HG03159 (cell line): ENCODE data around the gene PIGU.
"Not testable (repeated sequence)": the region's sequence is repeated elsewhere in the genome, so short reads cannot be mapped to it uniquely, and the experiment has no call there.

ENCODE experiments used
- ATAC-seq: cut with Tn5 transposase; IDR thresholded peaks from one replicate; pipeline ENCODE4 v1.9.1; 2021; ENCODE audit warnings: mild to moderate bottlenecking, moderate library complexity; ENCODE audit not compliant: unreplicated experiment

Gene PIGU

DNA sequence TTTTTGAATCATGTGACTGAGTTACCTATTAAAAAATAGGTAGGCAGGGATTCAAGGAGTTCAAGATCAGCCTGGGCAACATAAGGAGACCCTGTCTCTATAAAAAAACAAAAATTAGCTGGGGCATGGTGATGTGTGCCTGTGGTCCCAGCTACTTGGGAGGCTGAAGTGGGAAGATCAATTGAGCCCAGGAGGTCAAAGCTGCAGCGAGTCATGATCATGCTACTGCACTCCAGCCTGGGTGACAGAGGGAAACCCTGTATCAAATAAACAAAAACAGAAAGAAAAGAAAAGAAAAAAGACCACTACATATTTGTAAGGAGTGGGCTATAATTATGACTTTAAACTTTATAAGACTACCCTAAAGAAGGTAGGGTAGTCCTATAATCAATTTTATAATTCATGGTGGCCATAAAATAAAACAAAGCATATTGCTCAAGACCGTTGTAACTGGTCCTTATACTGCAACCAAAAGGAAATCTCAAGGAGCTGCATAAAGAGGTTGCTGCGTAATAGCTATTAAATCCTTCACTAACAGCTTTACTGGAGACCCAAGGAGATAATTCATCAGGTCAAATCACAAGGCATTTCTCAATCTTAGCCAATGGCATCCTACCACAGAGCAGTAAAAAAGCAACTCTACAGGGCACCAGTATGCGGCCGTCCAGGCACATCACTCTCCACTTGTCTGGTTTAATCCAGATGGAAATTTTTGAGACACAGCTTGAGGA, 13.5 kb downstream of the PIGU start:
- ATAC-seq: no peak

DNA sequence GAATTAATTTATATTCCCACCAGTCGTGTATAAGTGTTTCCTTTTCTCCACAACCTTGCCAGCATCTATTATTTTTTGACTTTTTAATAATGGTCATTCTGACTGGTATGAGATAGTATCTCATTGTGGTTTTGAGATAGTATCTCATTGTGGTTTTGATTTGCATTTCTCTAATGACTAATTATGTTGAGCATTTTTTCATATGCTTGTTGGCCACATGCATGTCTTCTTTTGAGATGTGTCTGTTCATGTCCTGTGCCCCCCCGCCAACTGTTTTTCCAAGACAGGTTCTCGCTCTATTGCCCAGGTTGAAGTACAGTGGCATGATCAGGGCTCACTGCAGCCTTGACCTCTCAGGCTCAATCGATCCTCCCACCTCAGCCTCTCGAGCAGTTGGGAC, 15.1 kb downstream of the PIGU start:
- not testable (repeated sequence) for ATAC-seq

GRCh38 chr20:34658654-34659053, 18.2 kb downstream of the PIGU start:
- not testable (repeated sequence) for ATAC-seq

DNA sequence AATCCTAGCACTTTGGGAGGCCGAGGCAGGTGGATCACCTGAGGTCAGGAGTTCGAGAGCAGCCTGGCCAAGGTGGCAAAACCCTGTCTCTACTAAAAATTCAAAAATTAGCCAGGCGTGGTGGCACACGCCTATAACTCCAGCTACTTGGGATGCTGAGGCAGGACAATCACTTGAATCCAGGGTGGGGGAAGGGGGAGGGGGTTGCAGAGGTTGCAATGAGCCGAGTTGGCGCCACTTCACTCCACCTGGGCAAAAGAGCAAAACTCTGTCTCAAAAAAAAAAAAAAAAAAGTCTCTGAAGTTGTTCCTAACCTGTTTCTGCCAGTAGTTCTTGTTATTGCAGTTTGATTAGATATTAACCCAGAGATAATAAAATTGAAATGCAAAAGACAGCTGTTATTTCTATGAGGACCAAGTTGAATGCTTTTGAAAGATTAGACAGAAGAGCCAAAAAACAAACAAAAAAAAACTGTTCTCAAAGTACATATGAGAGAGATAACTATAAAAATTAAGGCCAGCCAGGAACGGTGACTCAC, 22.6 kb downstream of the PIGU start:
- no peak for ATAC-seq

- no peak for ATAC-seq
Measured at GRCh38 chr20:34651200-34651599, 25.7 kb downstream of the PIGU start.

GRCh38 chr20:34647737-34648136, 29.2 kb downstream of the PIGU start:
- no peak for ATAC-seq

DNA sequence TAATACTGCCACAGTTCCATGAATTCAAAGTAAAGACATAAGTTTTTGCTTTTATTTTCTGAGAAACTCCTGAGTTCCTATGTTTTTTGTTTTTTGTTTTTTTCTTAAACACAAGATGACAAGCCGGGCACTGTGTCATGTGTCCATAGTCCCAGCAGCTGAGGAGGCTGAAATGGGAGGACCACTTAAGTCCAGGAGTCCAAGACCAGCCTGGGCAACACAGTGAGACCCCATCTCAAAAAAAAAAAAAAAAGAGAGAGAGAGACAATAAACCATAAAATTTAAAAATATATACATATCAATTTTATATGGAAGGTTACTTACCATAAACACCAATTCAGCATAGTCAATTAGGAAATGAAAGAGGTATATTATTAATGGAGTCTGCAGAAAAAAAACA, 31.9 kb downstream of the PIGU start:
- no peak for ATAC-seq

DNA sequence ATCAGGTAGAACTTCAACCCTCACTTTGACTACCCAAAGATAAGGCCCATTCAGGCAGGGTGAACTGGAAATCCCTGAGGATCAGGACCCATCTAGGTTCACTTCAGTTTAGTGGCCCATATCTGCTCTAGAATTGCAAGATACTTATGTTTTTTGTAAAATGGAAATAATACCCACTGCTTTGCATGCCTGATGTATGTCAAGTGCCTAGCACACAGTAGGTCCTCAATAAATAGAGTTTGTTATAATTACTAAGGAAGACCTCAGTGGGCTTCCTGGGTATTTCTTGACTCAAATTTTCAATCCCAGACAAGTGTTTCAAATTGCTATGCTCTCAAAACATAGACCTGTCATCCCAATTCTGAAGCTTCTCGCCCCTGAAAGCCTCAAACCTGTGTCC, 32.5 kb downstream of the PIGU start:
- no peak for ATAC-seq

DNA sequence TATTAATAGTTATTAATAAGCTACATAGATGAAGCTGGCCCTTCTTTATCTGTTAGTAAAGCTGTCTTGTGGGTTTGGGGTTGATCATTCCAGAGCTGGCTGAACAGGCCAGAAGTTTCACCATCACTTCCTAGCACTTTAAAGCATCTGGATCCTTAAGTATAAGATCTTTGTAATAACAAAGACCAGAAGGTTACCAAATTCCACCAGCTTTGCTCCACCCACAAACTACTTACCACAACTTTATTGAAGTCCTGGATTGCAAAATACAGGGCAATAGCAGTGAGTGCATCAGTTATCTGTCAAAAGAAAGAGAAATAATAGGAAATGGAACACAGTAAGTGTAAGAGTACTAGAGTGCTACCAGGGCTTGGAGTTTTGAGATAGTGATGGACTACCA, 33.0 kb downstream of the PIGU start:
- no peak for ATAC-seq

- ATAC-seq: no peak
Measured at GRCh38 chr20:34642009-34642408, 34.9 kb downstream of the PIGU start.

DNA sequence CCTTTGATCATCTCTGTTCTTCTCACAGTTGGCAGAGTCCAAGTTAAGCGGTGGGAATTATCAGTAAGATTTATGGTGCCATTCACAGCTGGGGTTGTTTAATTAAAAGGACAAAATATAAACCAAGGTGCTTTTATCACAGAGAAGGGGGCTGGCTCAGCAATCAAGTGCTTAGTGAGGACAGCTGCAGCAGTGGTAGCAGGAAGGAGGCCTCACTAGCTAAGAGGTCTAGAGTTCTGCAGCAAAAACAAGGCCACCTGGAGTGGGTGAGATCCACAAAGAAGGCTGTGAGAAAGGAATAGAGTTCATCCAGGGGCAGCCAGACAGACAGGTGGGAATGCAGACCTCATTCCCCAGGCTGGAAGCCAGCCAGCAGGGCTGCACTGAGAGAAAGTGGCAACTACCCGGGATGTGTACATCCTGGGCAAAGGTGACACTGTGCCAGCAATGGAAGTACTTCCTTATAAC, 37.1 kb downstream of the PIGU start:
- ATAC-seq: no peak

- no peak for ATAC-seq
Measured at GRCh38 chr20:34638532-34638931, 38.4 kb downstream of the PIGU start.

DNA sequence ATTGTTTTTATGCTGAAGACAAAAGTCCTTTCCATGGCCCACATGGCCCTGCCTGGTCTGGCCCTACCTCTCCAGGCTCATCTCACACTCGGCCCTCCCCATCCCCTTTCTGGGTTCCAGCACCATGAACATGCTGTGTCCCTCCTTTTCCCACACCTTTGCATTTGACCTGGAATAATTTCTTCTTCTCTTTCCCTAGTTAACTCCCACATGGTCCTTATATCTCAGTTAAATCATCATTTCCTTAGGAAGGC, 38.9 kb downstream of the PIGU start:
- ATAC-seq: no peak

GRCh38 chr20:34637245-34638038, 39.5 kb downstream of the PIGU start:
- no peak for ATAC-seq

DNA sequence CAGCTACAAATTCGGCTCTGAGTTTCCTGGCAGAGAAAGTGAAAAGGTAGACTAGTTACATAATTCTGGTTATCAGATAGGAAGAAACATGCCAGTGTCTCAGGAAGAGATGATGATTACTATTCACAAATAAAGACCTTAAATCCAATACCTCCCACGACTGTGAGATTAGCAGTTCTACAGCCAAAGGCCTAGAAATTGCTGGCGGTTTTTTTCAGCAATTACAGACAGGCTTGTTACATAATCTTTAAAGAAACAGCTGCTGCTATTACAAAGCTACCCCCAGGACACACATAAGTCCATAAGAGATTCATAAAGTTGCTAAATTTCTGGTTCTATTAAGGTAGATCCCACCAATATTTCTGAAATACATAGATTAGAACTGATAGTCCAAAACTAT, 40.2 kb downstream of the PIGU start:
- no peak for ATAC-seq

DNA sequence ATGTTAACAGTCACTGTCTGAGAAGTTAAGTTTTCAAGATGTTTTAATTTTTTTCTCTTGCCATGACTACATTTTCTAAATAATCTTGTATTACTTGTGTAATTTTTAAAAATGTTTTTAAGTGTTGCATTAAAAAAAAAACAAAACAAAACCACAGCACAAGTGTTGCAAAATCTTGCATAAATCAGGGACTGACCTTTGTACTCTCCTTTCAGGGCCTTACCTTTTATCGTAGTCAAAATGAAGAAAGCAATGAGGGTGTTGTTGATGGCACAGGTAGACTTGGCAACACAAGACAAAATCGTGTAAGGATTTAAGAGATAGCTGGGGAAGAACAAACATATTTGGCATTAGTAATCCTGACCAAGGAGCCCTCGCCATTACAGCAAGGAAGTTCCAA, 42.5 kb downstream of the PIGU start:
- ATAC-seq: no peak

- ATAC-seq: no peak
Measured at GRCh38 chr20:34632870-34633452, 43.9 kb downstream of the PIGU start.

DNA sequence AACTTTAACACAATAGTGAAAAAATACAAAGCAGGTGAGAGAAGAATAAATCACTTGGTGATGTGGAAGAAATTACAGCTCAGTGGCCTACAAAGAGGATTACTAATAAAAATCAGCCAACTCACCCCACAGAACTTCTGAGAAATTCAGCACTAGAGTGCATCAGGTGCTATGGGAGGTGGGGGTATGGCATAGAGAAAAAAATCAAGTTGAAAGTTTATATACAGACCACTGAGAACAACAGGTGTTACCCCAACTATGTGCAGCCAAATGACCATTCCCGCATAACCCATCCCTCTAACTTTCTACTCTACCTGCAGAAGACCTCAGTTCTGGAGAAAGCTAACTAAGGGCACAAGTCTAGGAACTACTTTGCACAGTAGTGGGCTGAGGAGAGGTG, 47.0 kb downstream of the PIGU start:
- ATAC-seq: no peak

DNA sequence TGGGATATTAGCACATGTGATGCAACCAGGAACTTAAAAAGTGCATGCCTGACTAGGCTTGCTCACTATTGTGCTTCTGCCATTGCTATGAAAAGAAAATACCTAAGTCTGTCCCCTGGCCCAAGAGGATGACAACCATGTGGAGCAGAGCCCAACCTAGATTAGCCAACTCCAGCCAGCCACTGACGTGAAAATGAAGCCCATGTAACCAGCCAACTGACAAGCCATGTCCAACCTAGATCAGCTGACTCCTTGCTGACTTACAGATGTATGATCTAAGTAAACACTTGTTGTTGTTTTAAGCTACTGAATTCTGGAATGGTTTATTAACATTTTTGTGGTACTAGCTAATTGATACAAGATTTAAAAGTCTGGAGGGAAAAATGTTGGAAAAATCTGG, 47.5 kb downstream of the PIGU start:
- ATAC-seq: no peak

DNA sequence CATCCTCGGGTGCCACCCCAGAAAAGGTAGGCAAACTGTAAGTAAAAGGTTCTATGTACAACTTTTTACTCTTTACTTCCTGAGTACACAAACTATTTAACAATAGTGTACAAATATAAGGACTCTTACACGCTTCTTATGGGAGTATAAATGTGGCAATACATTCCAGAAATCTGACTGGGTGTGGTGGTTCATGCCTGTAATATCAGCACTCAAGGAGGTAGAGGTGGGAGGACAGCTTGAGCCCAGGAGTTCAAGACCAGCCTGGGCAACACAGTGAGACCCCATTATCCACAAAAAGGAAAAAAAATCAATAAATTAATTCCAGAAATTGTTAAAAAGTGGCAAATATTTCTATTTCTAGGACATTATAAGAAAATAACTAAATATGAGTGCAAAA, 48.9 kb downstream of the PIGU start:
- no peak for ATAC-seq

DNA sequence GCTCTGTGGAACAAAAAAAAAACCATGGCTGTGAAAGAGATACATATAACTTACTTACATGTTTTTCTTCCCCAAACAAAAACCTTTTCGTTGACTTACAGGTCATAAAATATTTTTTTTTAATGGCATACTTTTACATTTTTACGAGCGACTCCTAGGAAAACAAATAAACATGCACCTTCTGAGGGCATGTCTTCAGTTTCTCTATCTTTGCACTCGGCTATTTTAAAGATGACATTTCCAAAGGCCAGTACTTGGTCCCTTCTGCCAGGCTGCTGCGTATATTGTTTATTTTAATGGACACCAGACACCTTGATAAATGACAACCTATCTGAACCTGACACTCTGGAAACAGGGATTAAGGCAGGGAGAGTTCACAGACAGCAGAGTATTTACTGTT, 49.4 kb downstream of the PIGU start:
- no peak for ATAC-seq

GRCh38 chr20:34626992-34627391, 49.9 kb downstream of the PIGU start:
- no peak for ATAC-seq
